Stimulated activated CD4-positive, alpha-beta T cell treated with anti-CD3 and anti-CD28 coated beads, TNF-alpha, amount 100 ng/mL, for 48 hours (primary cell): Measurements from ENCODE around the gene EDDM3A.
"Not testable (repeated sequence)": the region's sequence is repeated elsewhere in the genome, so short reads cannot be mapped to it uniquely, and the experiment has no call there.

ENCODE experiments used
- DNase-seq, 3 donors: peaks; one replicate each; pipeline ENCODE4 v3.0.0-alpha.2; 2020; ENCODE audit warnings: low read depth in 3 of 3

Gene EDDM3A

GRCh38 chr14:20745571-20746358 is at the start of gene EDDM3A:
EDDM3A (plus strand) TSS chr14:20745887; CDS start chr14:20747581, 1,694 bp downstream.
- no peak for DNase-seq

DNA sequence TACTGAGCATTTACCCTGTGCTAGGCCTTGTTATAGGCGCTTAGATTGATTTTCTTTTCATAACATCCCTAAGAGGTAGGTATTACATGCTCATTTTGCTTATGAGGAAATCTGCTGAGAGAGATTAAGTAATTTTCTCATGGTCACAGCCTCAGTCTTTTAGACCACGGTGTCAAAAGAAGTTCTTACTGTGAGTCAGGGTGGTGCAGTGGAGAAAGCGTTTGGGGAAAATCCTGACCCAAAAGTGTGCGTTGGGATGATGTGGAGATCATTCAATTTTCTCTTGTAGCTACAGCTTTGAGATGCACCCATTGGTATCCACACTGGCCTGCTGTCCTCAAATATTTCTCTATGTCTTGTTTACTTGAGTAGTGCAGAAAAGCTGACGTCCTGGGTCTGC is 48.9 kb upstream of the EDDM3A start:
- no peak for DNase-seq

DNA sequence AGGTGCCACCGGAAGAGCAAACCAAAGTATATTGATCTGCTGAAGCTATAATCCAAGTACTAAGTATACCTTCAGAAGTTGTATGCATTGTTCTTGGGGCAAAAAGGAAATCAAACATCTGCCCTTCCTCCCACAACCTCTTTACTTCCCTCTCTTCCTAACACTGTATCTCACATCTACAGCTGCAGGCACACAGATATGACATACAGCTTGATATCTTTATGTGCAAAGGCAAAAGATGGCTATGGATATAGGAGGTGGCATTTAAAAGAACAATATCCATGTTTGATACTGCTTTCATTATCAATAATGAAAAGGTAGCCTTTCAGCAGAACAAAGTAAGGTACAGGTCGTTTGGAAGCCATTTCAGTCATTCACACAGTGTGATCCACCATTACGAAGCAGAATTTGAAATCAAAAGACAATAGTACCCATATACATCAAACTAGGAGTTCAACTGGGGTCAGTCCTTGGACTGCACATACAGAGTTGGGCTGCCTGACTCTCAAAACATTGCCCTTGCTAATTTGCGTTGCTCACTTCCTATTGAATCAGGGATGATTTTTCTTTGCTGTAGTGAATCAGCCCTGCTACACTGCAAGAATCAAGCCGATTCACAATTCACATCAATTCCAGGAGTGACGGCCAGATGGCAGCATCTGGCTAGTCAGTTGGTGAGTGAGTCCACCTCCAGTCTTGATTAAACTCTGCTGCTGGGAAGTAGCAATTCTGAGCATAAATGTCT is 48.2 kb upstream of the EDDM3A start:
- peak; percentile 36 to 38 (median 36) for DNase-seq

DNA sequence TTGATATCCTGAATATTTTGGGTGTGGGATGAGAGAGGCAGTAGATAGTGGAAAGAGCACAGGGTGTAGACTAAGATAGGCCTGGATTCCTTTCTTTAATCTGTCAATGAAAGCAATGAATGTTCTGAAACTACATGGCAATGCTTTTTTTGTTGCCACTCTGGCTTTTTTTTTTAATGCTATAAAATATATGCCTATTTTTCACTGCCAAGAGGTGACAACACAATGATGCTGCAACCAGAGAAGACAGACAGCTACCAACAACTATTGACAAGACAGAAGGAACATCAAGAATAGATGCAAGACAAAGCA is 47.7 kb upstream of the EDDM3A start:
- no peak for DNase-seq

GRCh38 chr14:20698934-20699333 is 46.8 kb upstream of the EDDM3A start:
- DNase-seq: no peak

GRCh38 chr14:20699931-20700330 is 45.8 kb upstream of the EDDM3A start:
- no peak for DNase-seq

GRCh38 chr14:20700965-20701364 is 44.7 kb upstream of the EDDM3A start:
- not testable (repeated sequence) for DNase-seq

DNA sequence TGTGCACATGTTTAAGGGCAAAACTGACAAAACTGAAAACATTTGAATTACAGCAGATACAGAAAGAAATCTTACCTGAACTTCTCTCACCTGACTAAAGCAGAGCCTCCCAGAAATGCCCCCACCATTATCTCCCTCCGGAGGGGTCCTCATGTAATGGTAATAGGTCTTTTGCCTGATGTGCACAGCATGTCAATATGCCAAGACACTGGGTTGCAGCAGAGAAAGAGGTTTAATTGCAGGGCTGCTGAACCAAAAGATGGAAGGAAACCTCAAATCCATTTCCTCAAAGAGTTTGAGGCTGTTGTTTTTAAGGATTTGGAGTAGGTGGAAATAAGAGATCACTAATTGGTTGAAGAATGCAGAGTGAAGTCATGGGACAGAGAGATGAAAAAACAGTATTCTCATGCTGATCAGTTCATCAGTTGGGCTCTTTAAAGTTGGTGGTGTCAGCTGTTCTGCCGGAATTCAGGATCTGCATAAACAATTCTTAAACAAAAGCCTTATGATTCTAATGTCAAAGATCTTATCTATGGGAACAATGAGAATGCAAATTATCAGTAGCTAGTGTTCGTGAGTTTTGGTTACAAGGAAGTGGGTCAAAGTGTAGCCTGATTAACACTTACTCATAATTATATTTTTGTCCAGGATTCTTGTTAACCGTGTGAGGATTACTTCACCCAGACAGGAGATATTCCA is 38.9 kb upstream of the EDDM3A start:
- no peak for DNase-seq

GRCh38 chr14:20707622-20708021 is 38.1 kb upstream of the EDDM3A start:
- DNase-seq: no peak

GRCh38 chr14:20711261-20711660 is 34.4 kb upstream of the EDDM3A start:
- no peak for DNase-seq

DNA sequence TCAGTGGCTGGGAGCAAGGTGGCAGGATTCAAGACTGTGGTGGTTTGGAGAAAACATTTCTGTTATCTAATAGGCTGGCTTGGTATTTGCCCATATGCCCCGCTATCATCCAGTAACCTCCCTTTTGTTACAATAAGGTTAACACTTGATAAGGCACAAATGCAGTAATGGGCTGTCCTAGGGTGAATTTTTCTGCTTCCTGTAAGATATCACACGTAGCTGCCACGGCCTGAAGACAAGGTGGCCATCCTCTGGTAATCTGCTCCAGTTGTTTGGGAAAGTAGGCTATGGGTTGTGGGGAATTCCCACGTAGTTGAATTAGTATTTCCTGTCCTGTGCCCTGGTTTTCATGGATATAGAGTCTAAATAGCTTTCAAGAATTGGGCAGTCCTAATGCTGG is 34.0 kb upstream of the EDDM3A start:
- no peak for DNase-seq

- DNase-seq: no peak
These were observed 32.8 kb upstream of the EDDM3A start for GRCh38 chr14:20712904-20713303.

DNA sequence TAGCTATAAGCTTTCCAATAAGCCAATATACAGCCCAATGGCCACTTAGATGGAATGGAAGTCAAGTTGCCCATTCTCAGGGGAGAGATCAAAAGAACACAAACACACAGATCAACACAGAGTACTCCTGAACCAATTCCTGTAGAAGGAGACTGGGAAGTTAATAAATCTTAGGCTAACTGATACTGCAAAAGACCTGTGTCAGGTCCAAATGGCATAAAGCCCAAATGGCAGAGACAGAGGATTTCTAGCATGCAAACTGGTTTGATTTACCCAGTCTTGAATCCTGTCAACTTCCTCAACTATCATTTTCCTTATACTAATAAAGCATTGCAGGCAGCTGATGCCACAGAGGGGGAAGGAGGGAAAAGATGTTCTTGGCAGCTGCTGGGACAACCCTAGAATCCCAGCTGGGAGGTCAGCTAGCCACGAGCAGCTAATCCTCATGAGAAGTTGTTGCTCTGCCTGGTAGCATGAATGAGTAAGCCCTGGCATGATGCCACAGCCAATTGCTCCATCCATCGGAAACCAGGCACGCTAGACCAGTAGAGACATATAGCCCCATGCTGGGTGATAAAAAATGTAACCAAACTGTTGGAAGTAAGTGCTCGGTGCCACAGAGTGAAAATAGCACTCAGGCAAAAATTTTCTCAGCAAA is 31.0 kb upstream of the EDDM3A start:
- DNase-seq: no peak

GRCh38 chr14:20719777-20720176 is 25.9 kb upstream of the EDDM3A start:
- no peak for DNase-seq

DNA sequence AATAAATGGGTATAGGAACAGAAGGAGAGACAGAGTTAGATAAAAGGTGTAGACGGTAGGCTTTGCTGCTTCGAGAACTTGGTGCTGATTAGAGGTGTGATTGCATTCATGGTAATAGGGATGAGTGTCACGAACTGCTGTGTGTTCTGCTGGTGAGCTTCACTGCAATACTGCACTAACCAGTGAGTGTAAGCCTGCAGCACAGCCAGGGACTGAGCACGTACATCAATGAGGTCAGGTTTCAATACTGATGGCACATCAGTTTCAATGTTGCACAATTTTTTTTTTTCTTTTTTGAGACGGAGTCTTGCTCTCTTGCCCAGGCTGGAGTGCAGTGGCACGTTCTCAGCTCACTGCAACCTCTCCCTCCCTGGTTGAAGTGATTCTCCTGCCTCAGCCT is 24.9 kb upstream of the EDDM3A start:
- DNase-seq: no peak

DNA sequence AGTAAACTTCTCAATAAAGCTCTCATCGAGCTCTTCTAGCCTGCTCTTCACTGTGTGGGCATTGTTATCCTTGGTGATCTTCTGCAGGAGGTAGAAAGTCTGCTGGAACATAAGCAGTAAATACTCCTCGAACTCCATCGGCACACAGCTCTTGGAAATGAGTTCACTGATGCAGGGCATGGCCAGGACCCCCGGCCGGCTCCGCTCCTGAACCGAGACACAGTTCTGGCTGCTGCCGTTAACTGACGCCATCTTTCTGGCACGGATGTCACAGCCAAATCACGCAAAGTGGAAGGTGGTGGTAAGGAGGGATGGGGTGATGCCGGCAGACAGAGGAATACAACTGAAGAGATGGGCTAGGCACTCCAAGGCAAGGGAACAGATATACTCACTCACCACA is 23.7 kb upstream of the EDDM3A start:
- no peak for DNase-seq

DNA sequence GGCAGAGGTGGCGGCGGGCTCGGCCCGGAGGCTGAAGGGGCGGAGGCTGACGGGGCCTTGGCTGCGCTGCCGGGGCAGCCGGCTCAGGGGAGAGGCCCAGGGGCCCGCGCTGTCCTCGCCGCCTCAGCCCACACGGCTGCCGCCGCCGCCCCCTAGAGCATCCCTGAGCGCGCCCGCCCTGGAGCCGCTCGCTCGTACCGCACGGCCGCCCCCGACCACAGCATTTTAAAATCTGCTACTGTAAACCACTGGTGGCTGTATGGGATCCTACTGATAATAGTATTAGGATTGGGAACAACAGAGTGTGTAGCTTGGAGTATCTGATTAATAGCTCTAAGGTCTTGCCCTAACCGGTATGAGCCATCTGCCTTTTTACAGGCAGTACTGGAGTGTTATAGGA is 22.2 kb upstream of the EDDM3A start:
- no peak for DNase-seq

- not testable (repeated sequence) for DNase-seq
These were observed 19.6 kb upstream of the EDDM3A start for GRCh38 chr14:20726121-20726520.

- no peak for DNase-seq
These were observed 19.2 kb upstream of the EDDM3A start for GRCh38 chr14:20726531-20726930.

DNA sequence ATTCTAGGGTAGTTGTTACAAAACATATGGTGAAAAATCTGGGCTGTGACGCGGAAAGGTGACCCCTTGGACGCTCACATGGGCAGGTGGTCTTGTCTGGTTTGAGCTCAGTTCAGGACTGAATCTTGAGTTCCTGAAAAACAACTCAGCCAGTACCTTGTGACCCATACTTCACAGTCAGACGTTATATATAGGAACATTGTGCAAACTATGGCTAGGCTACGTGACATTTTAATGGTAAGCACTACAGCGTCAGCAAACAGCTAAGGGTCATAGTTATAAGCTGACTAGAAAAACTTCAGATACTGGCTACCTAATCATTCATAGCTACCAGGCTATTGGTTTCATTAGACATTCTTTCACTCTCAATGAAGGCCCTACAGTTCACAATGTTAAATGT is 14.8 kb upstream of the EDDM3A start:
- DNase-seq: no peak

GRCh38 chr14:20732477-20732876 is 13.2 kb upstream of the EDDM3A start:
- DNase-seq: no peak

DNA sequence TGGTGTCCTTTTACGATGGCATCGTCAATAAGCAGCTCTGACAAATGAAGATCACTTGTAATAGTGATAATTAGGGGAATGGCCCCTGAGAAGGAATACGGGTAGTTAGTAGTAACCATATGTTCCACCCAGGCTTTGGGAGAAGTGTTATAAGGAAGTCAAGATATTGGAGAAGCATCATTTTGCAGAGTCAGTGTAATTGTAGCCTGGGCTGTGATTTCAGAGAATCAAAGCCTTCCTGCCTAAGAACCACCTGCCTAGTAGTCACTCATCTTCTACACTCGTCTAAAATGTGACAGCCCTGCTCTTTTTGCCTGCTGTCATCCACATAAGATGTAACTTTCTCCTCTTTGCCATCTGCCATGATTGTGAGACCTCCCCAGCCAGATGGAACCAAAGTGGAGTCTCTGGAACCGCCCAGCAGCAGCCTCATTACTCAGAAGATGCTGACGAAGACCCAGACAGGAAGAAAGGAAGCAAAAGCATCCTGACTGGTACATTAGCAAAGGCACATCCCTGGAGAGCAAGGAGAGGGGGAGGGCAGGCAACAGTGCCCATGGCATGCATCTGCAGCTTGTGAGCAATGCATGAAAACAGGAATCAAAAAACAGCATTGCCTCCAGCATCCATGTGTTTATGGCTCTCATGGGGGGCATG is 12.6 kb upstream of the EDDM3A start:
- no peak for DNase-seq
